Ovary (tissue), 3 donors: ENCODE results near the gene ARHGEF26.

Experiments used
- CTCF ChIP-seq, 3 donors: fragments of 450-650 bp in 2 of 3; fragments of 200-600 bp in 1 of 3; IDR thresholded peaks; one replicate each; pipeline versions ENCODE4 v1.5.1 to v1.8.0; 2016 to 2022; ENCODE audit warnings: antibody characterized with exemption in 3 of 3, mild to moderate bottlenecking in 1 of 3
- POLR2A ChIP-seq: fragments of 450-650 bp; IDR thresholded peaks from one replicate; pipeline ENCODE4 v1.6.1; 2017; ENCODE audit warnings: antibody characterized with exemption, mild to moderate bottlenecking, moderate library complexity
- donor health status: DM: no; HTN: no; CAD: no.

DNA sequence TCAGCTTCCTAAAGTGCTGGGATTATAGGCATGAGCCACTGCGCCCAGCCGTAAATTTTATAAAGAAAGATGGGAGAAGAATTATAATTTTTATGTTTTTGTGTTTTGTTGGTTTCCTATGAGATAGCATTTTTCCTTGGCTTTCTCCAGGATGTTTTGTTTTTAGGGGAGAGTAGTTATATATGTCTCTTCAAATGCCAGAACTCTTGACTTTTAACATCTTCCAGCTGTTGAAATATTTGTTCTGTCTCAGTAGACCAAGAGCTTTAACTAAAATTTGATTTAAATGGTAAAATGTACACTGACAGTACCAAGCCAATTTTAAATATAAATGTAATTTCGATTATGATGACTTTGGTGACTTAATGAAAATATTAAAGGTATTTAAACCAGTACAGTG, 106.3 kb downstream of the ARHGEF26 start:
- TF ChIP-seq CTCF (IDR thresholded peaks at IDR 0.05) (no peak), POLR2A (no peak)
